ENCODE data around the gene KLK15.

GRCh38 chr19:50820086-50820485 is 13.3 kb downstream of the KLK15 start:
- TF ChIP-seq CTCF (IDR thresholded peaks at IDR 0.05): no peak
- no peak for TF ChIP-seq POLR2AphosphoS5 (IDR thresholded peaks at IDR 0.05)

Measured in sigmoid colon (tissue), 4 donors.